Breast epithelium (tissue), 3 donors: ENCODE results near the gene IGF2BP2.

ENCODE experiments used
- CTCF ChIP-seq, 3 donors: fragments of 450-650 bp; IDR thresholded peaks; one replicate each; pipeline ENCODE4 v1.5.1; 2016 to 2017; ENCODE audit warnings: antibody characterized with exemption in 3 of 3, mild to moderate bottlenecking in 3 of 3, moderate library complexity in 3 of 3
- POLR2A ChIP-seq: fragments of 450-650 bp; IDR thresholded peaks from one replicate; pipeline ENCODE4 v1.6.1; 2016; ENCODE audit warnings: antibody characterized with exemption, mild to moderate bottlenecking, moderate library complexity
- POLR2AphosphoS5 ChIP-seq, 3 donors: sonication (generic); formaldehyde crosslinking; IDR thresholded peaks; one replicate each; pipeline ENCODE4 v1.6.1; 2017; ENCODE audit warnings: antibody characterized with exemption in 3 of 3

GRCh38 chr3:185866995-185867394, 42.2 kb upstream of the IGF2BP2 start:
- TF ChIP-seq CTCF (IDR thresholded peaks at IDR 0.05), result no peak
- no peak for TF ChIP-seq POLR2A
- TF ChIP-seq POLR2AphosphoS5 (IDR thresholded peaks at IDR 0.05), result no peak
